ENCODE data around the gene SOCS7.

SOCS7 gene

GRCh38 chr17:38442548-38442947 is 90.9 kb downstream of the SOCS7 start:
- DNase-seq = no peak

- DNase-seq = no peak
These were observed 91.8 kb downstream of the SOCS7 start for GRCh38 chr17:38443356-38444031.

GRCh38 chr17:38444151-38444550 is 92.5 kb downstream of the SOCS7 start:
- DNase-seq = peak in 4 of 5 donors; percentile 31 to 45 (median 40)

- DNase-seq = no peak
These were observed 96.0 kb downstream of the SOCS7 start for GRCh38 chr17:38447502-38448085.

- DNase-seq = no peak
These were observed 96.6 kb downstream of the SOCS7 start for GRCh38 chr17:38448208-38448771.

- DNase-seq = no peak
These were observed 97.7 kb downstream of the SOCS7 start for GRCh38 chr17:38449364-38449763.

- DNase-seq = no peak
These were observed 98.9 kb downstream of the SOCS7 start for GRCh38 chr17:38450557-38451029.

GRCh38 chr17:38451030-38451839 is 99.6 kb downstream of the SOCS7 start:
- no peak for DNase-seq

- DNase-seq = no peak
These were observed 100.3 kb downstream of the SOCS7 start for GRCh38 chr17:38451840-38452529.

GRCh38 chr17:38452719-38453118 is 101.1 kb downstream of the SOCS7 start:
- DNase-seq = no peak

- no peak for DNase-seq
These were observed 102.3 kb downstream of the SOCS7 start for GRCh38 chr17:38453951-38454421.

GRCh38 chr17:38454532-38454931 is 102.9 kb downstream of the SOCS7 start:
- DNase-seq = no peak

Measured in T-helper 1 cell (primary cell).